ENCODE measurements around the gene ABCC1.
"Not testable (repeated sequence)": the region's sequence is repeated elsewhere in the genome, so short reads cannot be mapped to it uniquely, and the experiment has no call there.

The ABCC1 gene

GRCh38 chr16:15949210-15950160 is at the start of gene ABCC1:
Gene ABCC1 (plus strand): TSS chr16:15949616. CDS start chr16:15949752, 136 bp downstream.
- DNase-seq, result peak; percentile 33

DNA sequence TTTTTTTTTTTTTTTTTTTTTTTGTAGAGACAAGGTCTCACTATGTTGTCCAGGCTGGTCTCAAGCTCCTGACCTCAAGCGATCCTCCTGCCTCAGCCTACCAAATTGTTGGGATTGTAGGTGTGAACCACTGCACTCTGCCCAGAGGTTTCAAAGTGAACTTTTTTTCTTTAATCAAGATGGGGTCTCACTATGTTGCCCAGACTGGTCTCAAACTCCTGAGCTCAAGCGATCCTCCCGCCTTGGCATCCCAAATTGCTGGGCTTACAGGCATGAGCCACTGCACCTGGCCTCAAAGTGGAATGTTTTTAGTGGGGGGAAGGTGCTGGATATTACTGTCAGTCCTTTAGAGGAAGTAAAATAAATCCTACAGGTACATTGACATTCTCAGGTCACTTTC is 49.1 kb upstream of the ABCC1 start:
- no peak for DNase-seq

- DNase-seq, result no peak
These were observed 48.4 kb upstream of the ABCC1 start for GRCh38 chr16:15900901-15901500.

DNA sequence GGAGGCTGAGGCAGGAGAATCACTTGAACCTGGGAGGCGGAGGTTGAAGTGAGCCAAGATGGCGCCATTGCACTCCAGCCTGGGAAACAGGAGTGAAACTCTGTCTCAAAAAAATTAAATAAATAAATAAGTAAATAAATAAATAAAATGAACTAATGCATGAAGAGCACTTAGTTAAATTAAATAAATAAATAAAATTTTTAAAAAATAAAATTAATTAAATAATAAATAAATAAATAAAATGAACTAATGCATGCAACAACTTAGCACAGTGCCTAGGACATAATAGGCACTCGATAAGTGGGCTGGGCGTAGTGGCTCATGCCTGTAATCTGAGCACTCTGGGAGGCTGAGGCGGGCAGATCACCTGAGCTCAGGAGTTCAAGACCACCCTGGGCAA is 45.5 kb upstream of the ABCC1 start:
- DNase-seq, result no peak

- no peak for DNase-seq
These were observed 43.0 kb upstream of the ABCC1 start for GRCh38 chr16:15906439-15906838.

- no peak for DNase-seq
These were observed 41.4 kb upstream of the ABCC1 start for GRCh38 chr16:15907863-15908478.

- DNase-seq, result no peak
These were observed 38.2 kb upstream of the ABCC1 start for GRCh38 chr16:15911198-15911597.

DNA sequence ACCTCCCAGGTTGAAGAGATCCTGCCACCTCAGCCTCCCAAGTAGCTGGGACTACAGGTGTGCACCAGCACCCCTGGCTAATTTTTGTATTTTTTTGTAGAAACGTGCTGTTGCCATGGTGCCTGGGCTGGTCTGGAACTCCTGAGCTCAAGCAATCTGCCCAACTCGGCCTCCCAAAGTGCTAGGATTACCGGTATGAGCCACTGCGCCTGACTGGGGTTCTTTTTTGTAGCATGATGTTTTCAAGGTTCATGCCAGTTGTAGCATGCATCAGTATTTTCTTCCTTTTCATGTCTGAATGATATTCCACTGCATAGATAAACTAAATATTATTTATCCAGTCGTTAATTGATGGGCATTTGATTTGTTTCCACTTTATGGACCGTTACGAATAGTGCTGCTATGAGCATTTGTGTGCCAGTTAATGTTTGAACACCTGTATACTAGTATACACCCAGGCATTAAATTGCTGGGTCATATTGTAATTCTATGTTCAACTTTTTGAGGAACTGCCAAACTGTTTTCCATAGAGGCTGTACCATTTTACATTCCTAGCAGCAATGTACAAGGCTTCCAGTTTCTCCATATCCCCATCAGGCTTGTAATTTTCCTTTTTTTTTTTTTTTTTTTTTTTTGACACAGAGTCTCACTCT is 36.2 kb upstream of the ABCC1 start:
- DNase-seq, result no peak

GRCh38 chr16:15915555-15916081 is 33.8 kb upstream of the ABCC1 start:
- DNase-seq, result no peak

GRCh38 chr16:15916323-15916722 is 33.1 kb upstream of the ABCC1 start:
- DNase-seq, result no peak

DNA sequence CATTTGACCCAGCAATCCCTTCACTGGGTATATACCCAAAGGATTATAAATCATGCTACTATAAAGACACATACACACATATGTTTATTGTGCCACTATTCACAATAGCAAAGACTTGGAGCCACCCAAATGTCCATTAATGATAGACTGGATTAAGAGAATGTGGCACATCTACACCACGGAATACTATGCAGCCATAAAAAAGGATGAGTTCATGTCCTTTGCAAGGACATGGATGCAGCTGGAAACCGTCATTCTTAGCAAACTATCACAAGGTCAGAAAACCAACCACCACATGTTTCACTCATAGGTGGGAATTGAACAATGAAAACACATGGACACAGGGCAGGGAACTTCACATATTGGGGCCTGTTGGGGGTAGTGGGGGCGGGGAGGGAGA is 31.1 kb upstream of the ABCC1 start:
- DNase-seq, result not testable (repeated sequence)

DNA sequence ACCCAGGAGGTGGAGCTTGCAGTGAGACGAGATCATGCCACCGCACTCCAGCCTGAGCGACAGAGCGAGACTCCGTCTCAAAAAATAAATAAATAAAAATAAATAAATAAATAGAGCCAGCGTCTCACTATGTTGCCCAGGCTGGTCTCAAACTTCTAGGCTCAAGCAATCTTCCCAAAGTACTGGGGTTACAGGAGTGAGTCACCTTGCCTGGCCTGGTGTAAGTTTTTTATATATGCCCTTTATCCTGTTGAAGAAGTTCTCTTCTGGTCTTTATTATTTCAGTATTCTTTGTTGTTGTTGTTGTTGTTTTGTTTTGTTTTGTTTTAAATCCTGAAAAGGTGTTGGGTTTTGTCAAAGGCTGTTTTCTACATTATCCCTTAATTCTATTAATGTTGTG is 30.1 kb upstream of the ABCC1 start:
- no peak for DNase-seq

GRCh38 chr16:15924996-15925395 is 24.4 kb upstream of the ABCC1 start:
- DNase-seq, result no peak

GRCh38 chr16:15925631-15926030 is 23.8 kb upstream of the ABCC1 start:
- no peak for DNase-seq

- no peak for DNase-seq
These were observed 20.9 kb upstream of the ABCC1 start for GRCh38 chr16:15928261-15929104.

DNA sequence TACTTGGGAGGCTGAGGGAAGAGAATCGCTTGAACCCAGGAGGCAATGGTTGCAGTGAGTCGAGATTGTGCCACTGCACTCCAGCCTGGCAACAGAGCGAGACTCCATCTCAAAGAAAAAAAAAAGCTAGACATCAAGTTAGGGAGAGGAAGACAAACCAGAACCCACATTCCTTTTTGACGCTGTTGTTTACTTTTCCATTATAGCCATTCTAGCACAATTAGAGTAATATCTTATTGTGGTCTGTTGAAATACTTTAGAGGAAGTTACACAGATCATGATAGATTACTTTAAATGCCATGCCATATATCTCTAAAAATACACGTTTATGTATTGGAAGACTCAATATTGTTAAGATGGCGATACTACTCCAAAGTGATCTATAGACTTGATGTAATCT is 16.5 kb upstream of the ABCC1 start:
- no peak for DNase-seq

DNA sequence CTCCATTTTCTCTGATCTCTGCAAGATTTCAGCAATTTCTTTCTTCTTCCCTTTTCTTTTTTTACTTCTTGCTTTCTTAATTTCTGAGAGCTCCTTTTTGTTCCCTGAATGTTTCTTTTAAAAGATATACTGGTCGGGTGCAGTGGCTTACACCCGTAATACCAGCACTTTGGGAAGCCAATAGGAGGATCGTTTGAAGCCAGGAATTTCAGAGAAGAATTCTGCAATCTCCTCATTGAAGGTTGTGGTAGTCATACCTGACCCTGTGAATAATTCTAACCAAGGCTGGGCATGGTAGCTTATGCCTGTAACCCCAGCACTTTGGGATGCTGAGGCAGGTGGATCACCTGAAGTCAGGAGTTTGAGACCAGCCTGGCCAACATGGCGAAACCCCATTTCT is 15.6 kb upstream of the ABCC1 start:
- DNase-seq, result no peak

DNA sequence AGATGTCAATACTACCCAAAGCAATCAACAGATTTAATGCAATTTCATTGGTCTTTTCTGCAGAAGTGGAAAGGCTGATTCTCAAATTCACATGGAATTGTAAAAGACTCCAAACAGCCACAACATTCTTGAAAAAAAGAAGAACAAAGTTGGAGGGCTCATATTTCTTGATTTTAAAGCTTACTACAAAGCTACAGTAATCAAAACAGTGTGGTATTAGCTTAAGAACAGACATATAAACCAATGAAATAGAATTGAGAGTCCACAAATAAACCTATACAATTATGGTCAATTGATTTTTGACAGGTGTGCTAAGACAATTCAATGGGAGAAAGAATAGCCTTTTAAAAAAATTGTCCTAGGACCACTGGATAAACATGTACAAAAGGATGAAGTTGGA is 14.4 kb upstream of the ABCC1 start:
- no peak for DNase-seq

GRCh38 chr16:15936809-15937208 is 12.6 kb upstream of the ABCC1 start:
- DNase-seq, result not testable (repeated sequence)

GRCh38 chr16:15942931-15943690 is 6.3 kb upstream of the ABCC1 start:
- no peak for DNase-seq
